Anterior cingulate cortex (tissue), 58 donors: ENCODE data around the gene MAPK8IP1.
"Not testable (repeated sequence)": the region's sequence is repeated elsewhere in the genome, so short reads cannot be mapped to it uniquely, and the experiment has no call there.

Source experiments
- DNase-seq, 58 donors: peaks; one replicate each; lab custom pipeline; 2025; lab: John Stamatoyannopoulos, UW

The MAPK8IP1 gene

DNA sequence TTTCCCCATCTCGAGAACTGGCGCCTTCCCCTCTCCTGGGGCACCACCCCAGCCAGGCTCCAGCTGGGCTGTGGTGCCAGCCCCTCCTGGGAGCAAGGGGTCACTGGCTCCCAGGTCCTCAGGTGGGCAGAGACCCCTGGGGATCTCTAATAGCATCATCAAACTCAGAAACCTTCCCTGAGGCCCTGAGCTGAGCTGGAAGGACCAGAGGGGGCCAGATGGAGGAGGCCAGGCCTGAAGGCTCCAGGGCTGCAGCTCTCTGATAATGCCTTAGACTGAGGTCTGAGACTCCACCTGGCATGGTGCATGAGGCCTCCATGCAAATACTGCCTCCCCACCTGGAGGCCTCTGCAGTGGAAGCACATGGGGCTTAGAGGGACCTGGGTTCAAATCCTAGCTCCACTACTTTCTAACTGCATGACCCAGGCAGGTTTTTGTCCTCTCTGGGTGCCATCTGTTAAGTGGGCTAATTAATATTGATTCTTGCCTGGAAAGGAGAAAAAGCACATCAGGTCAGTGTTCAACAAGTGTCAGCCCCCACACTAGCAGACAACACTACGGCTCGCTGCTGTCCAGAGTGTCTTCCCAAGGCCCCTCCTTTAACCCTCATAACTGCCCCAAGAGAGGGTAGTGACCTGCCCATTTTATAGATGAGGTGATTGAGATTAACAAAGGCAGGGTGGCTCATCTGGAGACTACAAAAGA lies 1.5 kb downstream of the MAPK8IP1 start:
- DNase-seq: no peak

DNA sequence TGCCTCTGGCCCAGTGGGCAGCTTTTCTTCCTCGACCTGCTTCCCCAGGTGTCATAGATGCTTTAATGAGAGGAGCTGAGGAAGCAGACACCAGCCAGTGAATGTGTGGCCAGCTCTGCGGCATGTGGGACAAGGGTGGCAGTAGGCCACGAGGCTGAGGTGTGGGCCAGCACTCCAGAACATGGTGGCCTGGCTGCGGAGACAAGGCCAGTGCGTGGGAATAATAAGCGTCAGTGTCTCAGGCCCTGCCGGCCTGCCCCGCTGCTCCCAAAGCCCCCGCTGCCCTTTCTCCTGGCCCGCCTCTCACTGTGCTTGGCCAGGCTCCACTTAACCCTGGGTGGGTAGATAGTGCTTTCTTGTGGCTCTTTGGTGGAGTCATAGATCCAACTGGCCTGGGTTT lies 2.1 kb downstream of the MAPK8IP1 start:
- DNase-seq: no peak

DNA sequence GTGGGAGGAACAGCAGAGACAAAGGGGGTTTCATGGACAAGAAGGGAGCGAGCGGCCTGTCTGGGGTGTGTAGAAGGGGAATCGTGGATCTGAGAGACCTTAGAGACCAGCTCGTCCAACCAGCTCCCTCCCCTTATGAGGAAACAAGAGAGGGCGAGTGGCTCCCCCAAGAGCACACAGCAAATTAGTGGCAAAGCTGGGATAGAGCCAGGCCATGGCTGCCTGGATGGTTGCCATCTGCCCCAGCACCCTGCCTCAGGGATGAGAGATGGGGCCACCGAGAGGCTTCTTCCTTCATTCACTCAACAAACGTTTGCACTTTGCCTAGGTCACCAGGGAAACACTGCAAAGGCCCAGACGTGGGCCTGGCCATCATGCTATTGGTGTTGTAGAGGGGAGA lies 4.1 kb downstream of the MAPK8IP1 start:
- DNase-seq: no peak

DNA sequence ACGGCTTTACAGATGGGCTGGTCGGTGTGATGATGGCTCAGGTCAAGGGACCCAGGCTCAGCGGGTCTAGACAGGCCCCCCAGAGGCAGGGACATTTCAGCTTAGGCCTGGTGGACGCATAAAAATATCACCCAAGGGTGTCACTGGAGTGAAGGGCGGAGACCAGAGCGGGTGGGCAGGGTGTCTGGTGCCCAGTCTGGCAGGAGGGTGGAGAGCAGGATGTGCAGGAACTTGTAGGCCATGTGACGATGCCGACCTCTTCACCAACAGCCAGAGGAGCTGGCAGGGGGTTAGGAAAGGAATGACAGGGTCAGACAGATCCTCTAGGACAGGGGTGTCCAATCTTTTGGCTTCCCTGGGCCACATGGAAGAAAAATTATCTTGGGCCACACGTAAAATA lies 4.5 kb downstream of the MAPK8IP1 start:
- DNase-seq: no peak

DNA sequence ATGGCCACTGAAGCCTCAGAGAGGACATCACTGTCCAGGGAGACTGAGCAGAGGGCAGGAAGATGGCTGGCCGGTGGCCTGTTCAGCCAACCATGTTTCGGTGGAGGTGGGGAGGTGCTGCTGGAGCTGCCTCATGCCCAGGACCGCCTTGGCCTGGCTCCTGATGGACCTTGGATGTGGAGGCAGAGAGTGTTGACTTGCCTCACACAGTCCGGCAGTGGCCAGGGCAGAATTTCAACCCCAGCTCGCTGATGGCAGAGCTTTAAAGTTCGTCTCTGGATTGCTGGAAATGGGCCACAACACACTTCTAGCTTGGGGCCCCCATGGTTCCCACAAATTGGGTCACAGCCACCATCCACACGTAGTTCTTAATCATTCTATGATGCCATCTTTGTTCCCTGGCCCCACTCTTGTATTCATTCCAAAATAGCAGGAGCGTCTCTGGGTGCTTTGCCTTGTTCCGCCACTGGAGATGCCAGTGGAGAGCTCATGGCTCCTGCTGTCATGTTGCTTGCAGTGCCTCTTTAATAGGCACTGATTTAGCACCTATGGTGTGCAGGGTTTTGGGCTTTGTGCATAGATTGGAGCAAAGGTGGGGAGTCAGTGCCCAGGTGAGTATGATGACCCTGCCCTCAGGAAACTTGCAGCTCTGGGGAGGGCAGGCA lies 5.6 kb downstream of the MAPK8IP1 start:
- DNase-seq: no peak

DNA sequence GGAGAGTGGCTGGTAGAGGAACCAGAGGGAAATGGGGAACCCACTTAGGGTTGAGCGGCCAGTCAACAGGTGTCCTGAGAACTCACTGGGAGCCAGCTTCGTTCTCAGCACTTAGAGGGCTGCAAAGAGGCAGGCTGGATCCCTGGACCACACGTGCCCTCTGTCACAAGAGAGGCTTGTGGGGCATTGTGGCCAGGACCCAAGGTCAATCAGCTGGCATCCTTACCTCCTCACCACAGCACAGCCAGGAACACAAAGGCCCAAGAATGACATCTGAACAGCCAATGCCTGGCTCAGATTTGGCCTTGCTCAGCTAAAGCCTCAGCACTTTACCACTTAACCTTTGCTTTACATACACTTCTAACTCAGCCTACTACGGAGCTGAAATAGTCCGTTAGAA lies 7.4 kb downstream of the MAPK8IP1 start:
- DNase-seq: no peak

DNA sequence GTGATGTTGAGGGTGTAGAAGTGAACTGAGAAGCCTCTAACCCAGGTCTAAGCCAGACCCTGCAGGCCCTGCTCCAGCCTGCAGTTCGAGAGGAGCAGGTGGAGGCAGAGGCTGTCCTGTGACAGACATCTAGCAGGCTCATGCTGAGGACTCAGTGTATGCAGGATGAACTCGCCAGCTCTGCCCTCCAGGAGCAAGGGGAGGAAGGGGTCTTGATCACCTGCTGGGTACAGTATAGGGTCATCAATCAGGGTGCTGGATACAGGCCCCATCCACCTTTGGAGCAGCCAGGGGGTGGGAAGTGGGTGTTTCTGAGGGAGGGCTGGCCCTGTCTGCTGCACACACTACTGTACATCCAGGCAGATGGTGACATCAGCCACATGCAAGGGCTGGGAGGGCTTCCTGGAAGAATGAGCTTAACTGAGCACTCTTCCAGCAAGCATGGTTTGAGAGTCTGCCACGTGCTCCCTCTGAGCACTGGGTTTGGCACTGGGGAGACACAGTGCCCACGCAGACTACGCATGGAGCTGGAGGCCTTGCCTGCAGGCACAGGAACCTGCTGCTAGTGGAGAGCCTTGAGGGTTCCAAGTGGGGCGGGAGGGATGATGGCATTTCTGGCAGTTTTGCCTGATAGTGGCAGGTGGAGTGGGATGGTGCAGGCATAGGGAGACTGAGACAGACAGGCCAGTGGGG lies 9.2 kb downstream of the MAPK8IP1 start:
- DNase-seq: peak in 19 of 58 donors; percentile 20 to 71 (median 39)

DNA sequence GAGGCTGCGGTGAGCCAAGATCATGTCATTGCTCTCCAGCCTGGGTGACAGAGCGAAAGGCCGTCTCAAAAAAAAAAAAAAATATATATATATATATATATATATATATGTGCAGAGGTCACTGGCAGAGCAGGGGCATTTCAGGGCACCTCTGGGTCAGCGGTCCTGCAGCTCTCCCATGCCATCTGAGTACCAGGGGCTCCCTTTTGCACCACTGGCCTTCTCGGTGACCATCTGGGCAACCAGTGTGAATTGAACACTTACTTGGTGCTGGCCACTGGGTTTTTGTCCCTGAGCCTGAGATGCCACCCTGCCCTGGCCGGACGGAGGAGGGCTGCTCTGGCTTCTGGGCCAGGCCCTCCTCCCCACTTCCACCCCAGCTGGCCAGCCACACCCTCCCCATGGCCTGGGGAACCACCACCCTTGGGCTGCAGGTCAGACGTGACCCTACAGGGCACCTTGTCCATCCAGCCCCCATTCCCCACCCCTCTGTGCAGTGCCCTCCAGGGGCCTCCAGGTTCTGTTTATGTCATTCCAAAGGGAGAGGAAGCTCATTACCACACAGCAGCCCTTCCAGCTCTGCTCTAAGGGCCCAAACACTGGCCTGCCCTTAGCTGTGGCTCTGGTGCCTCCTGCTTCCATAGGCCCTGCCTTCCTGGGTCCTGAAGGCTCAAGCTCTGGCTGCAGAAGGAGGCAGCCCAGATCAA lies 10.3 kb downstream of the MAPK8IP1 start:
- DNase-seq: no peak

DNA sequence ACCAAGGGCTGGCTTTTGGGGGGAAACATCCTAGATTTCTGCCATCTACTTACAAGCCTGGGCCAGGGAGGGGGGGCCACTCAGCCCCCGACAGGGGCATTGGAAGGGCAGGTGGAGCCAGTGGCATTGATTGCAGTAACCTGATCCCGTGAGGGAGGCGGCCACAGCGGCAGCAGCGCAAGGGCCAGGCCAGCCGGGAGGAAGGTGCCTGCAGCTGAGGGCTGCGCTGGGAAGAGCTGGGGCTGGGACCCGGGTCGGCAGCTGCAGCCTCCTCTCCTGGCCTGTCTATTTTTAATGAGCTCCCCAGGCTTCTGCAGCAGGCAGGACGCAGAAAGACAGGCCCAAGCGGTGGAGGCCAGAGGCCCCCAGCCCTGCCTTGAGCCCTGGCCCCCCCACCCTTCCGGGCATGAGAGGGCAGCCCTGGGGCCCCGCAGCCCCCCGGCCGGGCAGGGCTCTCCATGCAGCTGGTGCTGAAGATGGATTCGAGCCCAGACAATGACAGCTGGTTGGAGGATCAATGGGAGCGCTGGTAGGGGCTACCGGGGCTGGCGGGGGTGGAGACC lies 11.1 kb downstream of the MAPK8IP1 start:
- peak in 16 of 58 donors; percentile 16 to 53 (median 38) for DNase-seq

DNA sequence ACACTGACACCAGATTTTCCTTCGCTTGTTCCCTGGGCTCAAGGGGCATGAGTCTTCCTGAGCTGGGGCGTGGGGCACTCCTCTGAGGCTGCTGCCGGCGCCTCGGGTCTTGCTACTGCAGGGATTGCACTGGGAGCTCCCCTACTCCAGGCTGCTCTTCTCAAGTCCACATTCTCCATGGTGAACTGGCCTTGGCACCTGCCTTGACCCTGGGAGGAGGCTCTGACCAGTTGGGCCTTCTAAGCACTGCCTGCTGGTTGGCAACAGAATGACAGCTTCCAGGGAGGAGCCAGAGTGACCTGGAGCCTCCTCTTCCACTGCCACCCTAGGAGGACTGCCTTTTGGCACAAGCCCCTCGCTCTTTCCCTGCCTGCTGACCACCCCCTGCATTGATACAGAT lies 12.1 kb downstream of the MAPK8IP1 start:
- no peak for DNase-seq

DNA sequence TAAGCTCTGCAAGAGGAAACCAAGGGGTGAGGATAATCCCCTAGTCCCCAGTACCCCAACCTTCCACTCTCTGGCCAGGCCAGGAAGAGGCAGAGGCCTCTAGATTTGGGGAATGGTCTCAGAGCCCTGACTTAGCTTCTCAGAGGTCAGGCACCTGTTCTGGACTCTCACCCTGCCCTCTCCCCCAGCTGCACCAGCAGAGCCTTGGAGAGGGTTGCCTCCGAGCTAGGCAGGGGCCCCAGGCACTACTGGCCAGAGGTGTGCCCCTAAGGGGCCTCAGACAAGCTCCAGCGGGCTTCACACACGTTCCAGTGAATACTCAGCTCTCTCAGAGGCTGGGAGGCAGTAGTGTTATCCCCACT lies 13.6 kb downstream of the MAPK8IP1 start:
- no peak for DNase-seq

DNA sequence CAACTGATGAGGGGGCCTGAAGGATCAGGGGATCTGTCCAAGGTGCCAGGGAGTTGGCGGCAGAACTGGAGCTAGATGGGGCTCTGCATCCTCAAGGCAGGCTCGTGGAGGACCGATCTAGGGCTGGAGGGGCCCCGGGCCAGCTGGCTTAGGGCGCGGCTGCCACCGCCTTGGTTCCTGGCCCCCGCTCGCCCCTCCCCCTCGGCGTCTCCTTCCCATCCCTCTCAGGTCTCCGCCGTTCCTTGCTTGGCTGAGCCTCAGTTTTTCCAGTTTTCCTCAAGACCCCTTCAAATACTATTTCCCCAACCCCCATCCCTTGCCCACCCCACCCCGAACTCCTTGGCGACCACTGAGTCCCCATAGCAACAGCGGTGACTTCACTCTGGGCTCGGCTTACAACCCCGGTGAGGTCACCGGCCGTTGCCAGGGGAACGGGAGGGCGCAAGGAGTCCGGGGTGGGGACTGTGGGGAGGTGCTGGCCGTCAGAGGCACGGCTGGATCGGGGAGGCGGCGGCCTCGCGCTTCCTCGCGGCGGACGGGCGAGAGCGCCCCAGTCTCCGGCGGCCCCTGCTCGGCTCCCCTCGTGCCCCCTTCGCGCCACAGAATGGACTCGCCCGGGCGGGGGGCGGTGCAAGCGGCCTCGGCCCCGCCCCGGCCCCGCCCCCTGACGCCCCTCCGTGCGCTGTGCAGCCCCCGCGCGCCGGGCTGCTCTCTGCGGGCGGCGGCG lies 14.2 kb downstream of the MAPK8IP1 start:
- peak; percentile 43 to 95 (median 87) for DNase-seq

DNA sequence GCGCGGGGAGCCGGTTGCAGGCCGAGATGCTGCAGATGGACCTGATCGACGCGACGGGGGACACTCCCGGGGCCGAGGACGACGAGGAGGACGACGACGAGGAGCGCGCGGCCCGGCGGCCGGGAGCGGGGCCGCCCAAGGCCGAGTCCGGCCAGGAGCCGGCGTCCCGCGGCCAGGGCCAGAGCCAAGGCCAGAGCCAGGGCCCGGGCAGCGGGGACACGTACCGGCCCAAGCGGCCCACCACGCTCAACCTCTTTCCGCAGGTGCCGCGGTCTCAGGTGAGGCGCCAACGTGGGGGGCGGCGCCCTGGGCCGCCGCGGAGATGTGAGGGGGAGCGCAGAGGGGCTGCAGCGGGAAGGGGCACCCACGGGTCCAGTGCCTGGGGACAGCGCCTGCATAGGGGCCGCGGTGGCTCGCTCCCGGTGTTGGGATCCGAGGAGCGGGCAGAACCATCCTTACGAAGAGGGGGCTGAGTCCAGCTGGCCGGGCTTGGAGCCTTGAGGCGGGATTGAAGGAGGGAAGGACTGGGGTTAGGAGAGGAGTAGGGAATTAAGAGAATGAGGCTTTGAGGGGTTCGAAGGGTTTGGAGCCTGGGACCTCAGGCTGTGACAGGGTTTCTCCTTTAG lies 14.8 kb downstream of the MAPK8IP1 start:
- DNase-seq: not testable (repeated sequence)

DNA sequence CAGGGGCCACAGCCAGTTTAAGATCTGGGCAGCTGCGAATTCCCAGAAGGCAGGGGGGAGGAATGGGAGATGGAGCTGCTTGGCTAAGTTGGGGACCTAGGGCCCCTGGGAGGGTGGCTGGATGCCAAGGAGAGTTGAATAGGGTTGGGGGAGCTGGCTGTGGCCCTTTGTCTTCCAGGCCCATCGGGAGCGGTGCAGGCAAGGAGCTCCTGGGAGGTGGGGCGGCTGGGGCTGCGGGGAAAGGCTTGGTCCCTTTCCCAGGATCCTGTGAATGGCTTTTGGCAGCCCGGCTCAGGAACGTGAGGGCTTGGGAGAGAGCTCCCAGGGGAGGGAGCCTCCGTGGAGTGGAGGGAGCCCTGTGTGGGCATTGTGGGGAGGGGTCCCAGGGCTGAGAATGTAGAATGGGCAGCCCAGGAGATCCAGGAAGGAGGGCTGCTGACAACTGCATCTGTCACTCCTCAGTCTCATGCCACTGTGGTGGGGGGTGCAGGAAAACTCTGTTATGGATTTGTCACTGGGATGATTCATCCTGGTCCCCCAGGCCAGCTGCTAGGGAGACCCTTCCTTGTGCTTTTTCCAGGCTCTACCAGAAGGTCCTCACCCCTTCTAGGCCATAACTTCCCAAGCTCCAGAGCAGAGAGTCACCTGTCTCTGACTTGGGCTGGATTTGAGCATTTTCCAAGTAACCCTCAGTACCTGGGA lies 15.6 kb downstream of the MAPK8IP1 start:
- peak in 51 of 58 donors; percentile 31 to 87 (median 68) for DNase-seq

DNA sequence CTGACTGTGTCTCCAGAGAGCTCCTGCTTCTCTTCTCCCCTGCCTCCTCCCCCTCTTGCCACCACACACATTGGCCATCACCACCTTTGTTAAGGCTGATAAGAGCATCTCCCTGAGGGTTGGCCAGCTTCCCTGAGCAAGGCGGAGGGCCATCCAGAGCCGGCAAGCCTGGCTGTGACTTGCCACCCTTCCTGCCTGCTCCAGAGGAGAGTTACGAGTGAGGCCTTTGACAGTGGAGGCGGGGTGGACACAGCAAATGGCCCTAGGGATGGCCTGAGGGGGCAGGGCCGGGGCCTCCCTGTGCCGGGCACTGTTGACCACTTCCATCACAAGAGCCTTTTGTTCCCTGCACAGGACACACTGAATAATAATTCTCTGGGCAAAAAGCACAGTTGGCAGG lies 16.2 kb downstream of the MAPK8IP1 start:
- peak in 50 of 58 donors; percentile 17 to 92 (median 75) for DNase-seq

DNA sequence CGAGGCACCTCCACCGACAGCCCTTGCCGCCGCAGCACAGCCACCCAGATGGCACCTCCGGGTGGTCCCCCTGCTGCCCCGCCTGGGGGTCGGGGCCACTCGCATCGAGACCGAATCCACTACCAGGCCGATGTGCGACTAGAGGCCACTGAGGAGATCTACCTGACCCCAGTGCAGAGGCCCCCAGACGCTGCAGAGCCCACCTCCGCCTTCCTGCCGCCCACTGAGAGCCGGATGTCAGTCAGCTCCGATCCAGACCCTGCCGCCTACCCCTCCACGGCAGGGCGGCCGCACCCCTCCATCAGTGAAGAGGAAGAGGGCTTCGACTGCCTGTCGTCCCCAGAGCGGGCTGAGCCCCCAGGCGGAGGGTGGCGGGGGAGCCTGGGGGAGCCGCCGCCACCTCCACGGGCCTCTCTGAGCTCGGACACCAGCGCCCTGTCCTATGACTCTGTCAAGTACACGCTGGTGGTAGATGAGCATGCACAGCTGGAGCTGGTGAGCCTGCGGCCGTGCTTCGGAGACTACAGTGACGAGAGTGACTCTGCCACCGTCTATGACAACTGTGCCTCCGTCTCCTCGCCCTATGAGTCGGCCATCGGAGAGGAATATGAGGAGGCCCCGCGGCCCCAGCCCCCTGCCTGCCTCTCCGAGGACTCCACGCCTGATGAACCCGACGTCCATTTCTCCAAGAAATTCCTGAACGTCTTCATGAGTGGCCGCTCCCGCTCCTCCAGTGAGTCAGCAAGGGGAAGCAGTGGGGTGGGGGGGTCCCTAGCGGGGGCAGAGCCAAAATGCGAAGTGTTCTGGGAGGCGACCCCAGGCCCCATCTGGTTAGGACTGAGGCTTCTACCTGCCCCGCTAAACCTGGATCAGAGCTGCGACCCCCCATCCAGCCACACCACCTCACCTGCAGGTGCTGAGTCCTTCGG lies 17.3 kb downstream of the MAPK8IP1 start:
- no peak for DNase-seq

DNA sequence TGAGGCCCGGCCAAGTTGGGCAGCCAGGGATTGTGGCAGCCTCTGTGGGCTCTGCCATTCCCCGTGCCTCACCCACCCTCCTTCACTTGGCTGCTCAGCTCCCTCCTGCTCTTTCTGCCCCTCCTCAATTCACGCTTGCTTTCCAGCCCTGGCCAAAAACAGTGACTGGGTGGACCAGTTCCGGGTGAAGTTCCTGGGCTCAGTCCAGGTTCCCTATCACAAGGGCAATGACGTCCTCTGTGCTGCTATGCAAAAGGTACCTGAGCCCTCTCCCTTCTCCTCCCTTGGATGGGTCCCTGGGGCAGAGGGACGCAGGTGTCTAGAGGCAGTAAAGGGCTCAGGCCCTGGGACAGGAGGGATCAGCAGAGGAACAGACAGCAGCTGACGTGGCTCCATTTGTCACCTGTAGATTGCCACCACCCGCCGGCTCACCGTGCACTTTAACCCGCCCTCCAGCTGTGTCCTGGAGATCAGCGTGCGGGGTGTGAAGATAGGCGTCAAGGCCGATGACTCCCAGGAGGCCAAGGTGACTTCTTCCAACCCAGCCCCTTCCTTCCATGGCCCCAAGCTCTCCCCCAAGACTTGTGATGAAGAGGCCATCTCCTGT lies 19.0 kb downstream of the MAPK8IP1 start:
- no peak for DNase-seq
